ENCODE data around the gene DYRK4.

Gene DYRK4

GRCh38 chr12:4564818-4565217, 2.8 kb downstream of the DYRK4 start:
- no peak for DNase-seq (ENCODE audit: low read depth)
- no peak overlapping the region for H3K4me3 ChIP-seq (ENCODE audit: low read depth, low read length)
- TF ChIP-seq, protein P1, sequence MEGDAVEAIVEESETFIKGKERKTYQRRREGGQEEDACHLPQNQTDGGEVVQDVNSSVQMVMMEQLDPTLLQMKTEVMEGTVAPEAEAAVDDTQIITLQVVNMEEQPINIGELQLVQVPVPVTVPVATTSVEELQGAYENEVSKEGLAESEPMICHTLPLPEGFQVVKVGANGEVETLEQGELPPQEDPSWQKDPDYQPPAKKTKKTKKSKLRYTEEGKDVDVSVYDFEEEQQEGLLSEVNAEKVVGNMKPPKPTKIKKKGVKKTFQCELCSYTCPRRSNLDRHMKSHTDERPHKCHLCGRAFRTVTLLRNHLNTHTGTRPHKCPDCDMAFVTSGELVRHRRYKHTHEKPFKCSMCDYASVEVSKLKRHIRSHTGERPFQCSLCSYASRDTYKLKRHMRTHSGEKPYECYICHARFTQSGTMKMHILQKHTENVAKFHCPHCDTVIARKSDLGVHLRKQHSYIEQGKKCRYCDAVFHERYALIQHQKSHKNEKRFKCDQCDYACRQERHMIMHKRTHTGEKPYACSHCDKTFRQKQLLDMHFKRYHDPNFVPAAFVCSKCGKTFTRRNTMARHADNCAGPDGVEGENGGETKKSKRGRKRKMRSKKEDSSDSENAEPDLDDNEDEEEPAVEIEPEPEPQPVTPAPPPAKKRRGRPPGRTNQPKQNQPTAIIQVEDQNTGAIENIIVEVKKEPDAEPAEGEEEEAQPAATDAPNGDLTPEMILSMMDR (IDR thresholded peaks at IDR 0.05; ENCODE audit: low read depth, low read length, missing control alignments): no peak

DNA sequence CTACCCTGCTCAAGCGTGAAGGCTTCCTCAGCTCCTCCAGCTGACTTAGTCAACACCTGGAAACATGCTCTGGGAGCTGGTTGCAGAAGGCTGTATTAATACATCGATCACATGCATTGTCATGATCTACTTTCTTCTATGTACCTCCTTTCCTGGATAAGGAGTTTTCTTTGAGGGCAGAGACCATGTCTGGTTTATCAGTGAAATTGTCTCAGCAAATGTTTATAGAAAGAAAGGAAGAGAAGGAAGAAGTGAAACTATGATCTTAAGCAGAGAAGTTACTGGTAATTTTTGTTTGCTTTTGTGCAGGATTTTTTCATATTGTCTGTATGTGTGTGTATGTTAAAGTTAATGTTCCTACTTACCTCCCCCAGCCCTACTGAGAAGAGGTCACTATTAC, 4.5 kb downstream of the DYRK4 start:
- DNase-seq (ENCODE audit: low read depth): no peak
- no peak overlapping the region for H3K4me3 ChIP-seq (ENCODE audit: low read depth, low read length)
- TF ChIP-seq, protein P1 (IDR thresholded peaks at IDR 0.05; ENCODE audit: low read depth, low read length, missing control alignments): no peak

GRCh38 chr12:4567073-4567881, 5.3 kb downstream of the DYRK4 start:
- no peak for DNase-seq (ENCODE audit: low read depth)
- H3K4me3 ChIP-seq (ENCODE audit: low read depth, low read length): no peak overlapping the region
- TF ChIP-seq, protein P1 (IDR thresholded peaks at IDR 0.05; ENCODE audit: low read depth, low read length, missing control alignments): no peak

GRCh38 chr12:4569261-4569660, 7.3 kb downstream of the DYRK4 start:
- no peak overlapping the region for H3K4me3 ChIP-seq (ENCODE audit: low read depth, low read length)
- DNase-seq (ENCODE audit: low read depth): no peak
- TF ChIP-seq, protein P1 (IDR thresholded peaks at IDR 0.05; ENCODE audit: low read depth, low read length, missing control alignments): no peak

DNA sequence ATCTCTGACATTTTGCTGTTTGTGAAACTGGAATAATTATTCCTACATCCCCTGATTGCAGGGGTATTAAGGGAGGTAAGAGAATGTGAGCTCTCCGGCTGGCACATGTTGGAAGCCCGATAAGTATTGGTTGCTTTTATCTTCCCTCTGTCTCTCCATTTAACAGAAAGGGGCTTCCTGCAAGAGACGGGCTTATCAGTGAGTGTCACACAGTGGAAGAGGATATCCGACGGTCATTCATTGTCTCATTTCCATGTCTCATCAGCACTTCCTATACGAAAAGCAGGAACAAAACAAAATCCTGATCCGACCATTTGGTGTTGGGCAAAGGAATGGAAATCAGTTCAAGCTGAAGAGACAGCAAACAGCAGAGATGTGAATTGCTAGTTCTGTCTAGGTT, 10.7 kb downstream of the DYRK4 start:
- no peak overlapping the region for H3K4me3 ChIP-seq (ENCODE audit: low read depth, low read length)
- TF ChIP-seq, protein P1 (IDR thresholded peaks at IDR 0.05; ENCODE audit: low read depth, low read length, missing control alignments): no peak
- no peak for DNase-seq (ENCODE audit: low read depth)

- TF ChIP-seq, protein P1 (IDR thresholded peaks at IDR 0.05; ENCODE audit: low read depth, low read length, missing control alignments): peak; percentile 33
- H3K4me3 ChIP-seq (ENCODE audit: low read depth, low read length): no peak overlapping the region
- no peak for DNase-seq (ENCODE audit: low read depth)
These were observed 17.5 kb downstream of the DYRK4 start for GRCh38 chr12:4579305-4580102.
